BLaER1 treated with 17β-estradiol and CSF1 and Interleukin-3, amounts not matched to agents 10 nM and 100 nM (cell line): ENCODE data around the gene ANKS1B.
A peak's percentile ranks its signal among the peaks of the same experiment; 100 is the strongest.

Experiments used
- H3K27ac ChIP-seq, 11 experiments: shearing (Covaris generic); formaldehyde crosslinking; 2 replicates each; pipeline ENCODE4 v1.8.1; 2022
- H3K27me3 ChIP-seq, 11 experiments: shearing (Covaris generic); formaldehyde crosslinking; 2 replicates each; pipeline ENCODE4 v1.8.1; 2022
- H3K36me3 ChIP-seq, 11 experiments: shearing (Covaris generic); formaldehyde crosslinking; 2 replicates each; pipeline ENCODE4 v1.8.1; 2022
- H3K4me1 ChIP-seq, 10 experiments: shearing (Covaris generic); formaldehyde crosslinking; 2 replicates each; pipeline ENCODE4 v1.8.1; 2022
- H3K4me2 ChIP-seq, 11 experiments: shearing (Covaris generic); formaldehyde crosslinking; 2 replicates each; pipeline ENCODE4 v1.8.1; 2022
- H3K4me3 ChIP-seq, 10 experiments: shearing (Covaris generic); formaldehyde crosslinking; 2 replicates each; pipeline ENCODE4 v1.8.1; 2022
- H3K9ac ChIP-seq, 11 experiments: shearing (Covaris generic); formaldehyde crosslinking; 2 replicates each; pipeline ENCODE4 v1.8.1; 2022
- H3K9me3 ChIP-seq, 11 experiments: shearing (Covaris generic); formaldehyde crosslinking; replicated peaks in 1 of 11; 2 replicates each; pipeline ENCODE4 v1.8.1; 2022
- H4K20me1 ChIP-seq, 11 experiments: shearing (Covaris generic); formaldehyde crosslinking; 2 replicates each; pipeline ENCODE4 v1.8.1; 2022
- Cebpa-rat ChIP-seq, 11 experiments: shearing (Covaris generic); IDR thresholded peaks; 2 replicates each; pipeline ENCODE4 v1.8.1; 2022

The ANKS1B gene

GRCh38 chr12:99997806-99998205 lies 13.1 kb upstream of the ANKS1B start:
- Histone ChIP-seq H4K20me1 (no peaks in the 10 kb centered on the region), H3K36me3 (no peaks in the 10 kb centered on the region), H3K4me2 (no peak overlapping the region), H3K27me3 (no peaks in the 10 kb centered on the region), H3K4me3 (no peak overlapping the region), H3K9ac (no peak overlapping the region), H3K9me3 (peaks cover 6 to 18% (median 12%) of the 10 kb centered on the region in 11 experiments; a peak in 18 of 22 replicates), H3K4me1 (no peaks in the 10 kb centered on the region), H3K27ac (no peak overlapping the region)
- no peak for TF ChIP-seq Cebpa-rat (IDR thresholded peaks at IDR 0.05)

- H3K36me3 ChIP-seq: no peaks in the 10 kb centered on the region
- no peak overlapping the region for H3K4me3 ChIP-seq
- no peak overlapping the region for H3K4me2 ChIP-seq
- H3K9me3 ChIP-seq: peaks cover 6 to 18% (median 12%) of the 10 kb centered on the region in 11 experiments; a peak in 18 of 22 replicates
- H4K20me1 ChIP-seq: no peaks in the 10 kb centered on the region
- no peak overlapping the region for H3K27ac ChIP-seq
- no peaks in the 10 kb centered on the region for H3K4me1 ChIP-seq
- H3K9ac ChIP-seq: no peak overlapping the region
- no peaks in the 10 kb centered on the region for H3K27me3 ChIP-seq
- no peak for TF ChIP-seq Cebpa-rat (IDR thresholded peaks at IDR 0.05)
Observed at GRCh38 chr12:99996095-99996494, 11.4 kb upstream of the ANKS1B start.

- Histone ChIP-seq H3K4me1 (peaks cover 17 to 49% (median 36%) of the 10 kb centered on the region in 10 experiments), H3K27ac (peak overlapping the region in 9 of 11 experiments; percentile 84 to 95 (median 91); a peak in 18 of 22 replicates), H3K27me3 (no peaks in the 10 kb centered on the region), H3K4me2 (peak overlapping the region; percentile 84 to 97 (median 94)), H4K20me1 (no peaks in the 10 kb centered on the region), H3K36me3 (no peaks in the 10 kb centered on the region), H3K9me3 (0 out of 22 replicates have a peak, but pooled peaks cover 0 to 2% (median 0%) of the 10 kb centered on the region in 11 experiments), H3K4me3 (peak overlapping the region; percentile 68 to 87 (median 82)), H3K9ac (peak overlapping the region; percentile 82 to 94 (median 89))
- TF ChIP-seq Cebpa-rat (IDR thresholded peaks at IDR 0.05): no peak
Observed at GRCh38 chr12:99985631-99986030, 895 bp upstream of the ANKS1B start.

- Histone ChIP-seq H4K20me1 (no peaks in the 10 kb centered on the region), H3K4me2 (peak overlapping the region; percentile 84 to 97 (median 94)), H3K36me3 (no peaks in the 10 kb centered on the region), H3K27me3 (no peaks in the 10 kb centered on the region), H3K27ac (peak overlapping the region; percentile 57 to 95 (median 91); a peak in 21 of 22 replicates), H3K9me3 (0 out of 22 replicates have a peak, but pooled peaks cover 0 to 2% (median 0%) of the 10 kb centered on the region in 11 experiments), H3K4me3 (peak overlapping the region; percentile 68 to 87 (median 82)), H3K4me1 (peaks cover 17 to 54% (median 41%) of the 10 kb centered on the region in 10 experiments), H3K9ac (peak overlapping the region; percentile 82 to 94 (median 89))
- no peak for TF ChIP-seq Cebpa-rat (IDR thresholded peaks at IDR 0.05)
Observed at GRCh38 chr12:99985129-99985570, 414 bp upstream of the ANKS1B start.

GRCh38 chr12:99983456-99984258 lies 1.1 kb downstream of the ANKS1B start:
- no peaks in the 10 kb centered on the region for H3K27me3 ChIP-seq
- no peaks in the 10 kb centered on the region for H4K20me1 ChIP-seq
- H3K9ac ChIP-seq: peak overlapping the region; percentile 49 to 94 (median 89); a peak in 21 of 22 replicates
- peak overlapping the region; percentile 68 to 87 (median 82) for H3K4me3 ChIP-seq
- H3K4me1 ChIP-seq: peaks cover 27 to 69% (median 56%) of the 10 kb centered on the region in 10 experiments
- H3K9me3 ChIP-seq: 0 out of 22 replicates have a peak, but pooled peaks cover 0 to 2% (median 0%) of the 10 kb centered on the region in 11 experiments
- TF ChIP-seq Cebpa-rat (IDR thresholded peaks at IDR 0.05): no peak
- peak overlapping the region; percentile 84 to 97 (median 94) for H3K4me2 ChIP-seq
- peak overlapping the region in 9 of 11 experiments; percentile 34 to 95 (median 91); a peak in 17 of 22 replicates for H3K27ac ChIP-seq
- H3K36me3 ChIP-seq: no peaks in the 10 kb centered on the region

GRCh38 chr12:99981639-99982190 lies 3.0 kb downstream of the ANKS1B start:
- TF ChIP-seq Cebpa-rat (IDR thresholded peaks at IDR 0.05): peak in 1 of 11 experiments; percentile 62; a peak in 2 of 22 replicates
- H3K36me3 ChIP-seq: no peaks in the 10 kb centered on the region; a peak in 1 of 22 replicates
- H3K9ac ChIP-seq: peak overlapping the region; percentile 16 to 94 (median 89); a peak in 18 of 22 replicates
- peak overlapping the region in 10 of 11 experiments; percentile 24 to 95 (median 91); a peak in 19 of 22 replicates for H3K27ac ChIP-seq
- no peaks in the 10 kb centered on the region for H3K27me3 ChIP-seq
- H3K9me3 ChIP-seq: no peaks in the 10 kb centered on the region
- no peaks in the 10 kb centered on the region for H4K20me1 ChIP-seq
- peak overlapping the region; percentile 15 to 87 (median 82); a peak in 19 of 20 replicates for H3K4me3 ChIP-seq
- H3K4me1 ChIP-seq: peaks cover 45 to 87% (median 72%) of the 10 kb centered on the region in 10 experiments
- H3K4me2 ChIP-seq: peak overlapping the region; percentile 84 to 97 (median 94); a peak in 21 of 22 replicates

GRCh38 chr12:99979471-99979870 lies 5.3 kb downstream of the ANKS1B start:
- peaks cover 0 to 16% (median 10%) of the 10 kb centered on the region in 11 experiments; a peak in 13 of 22 replicates for H3K36me3 ChIP-seq
- H3K27ac ChIP-seq: peak overlapping the region in 10 of 11 experiments; percentile 14 to 95 (median 90); a peak in 19 of 22 replicates
- peaks cover 53 to 84% (median 74%) of the 10 kb centered on the region in 10 experiments for H3K4me1 ChIP-seq
- H3K4me3 ChIP-seq: peak overlapping the region in 7 of 10 experiments; percentile 10 to 87 (median 78); a peak in 9 of 20 replicates
- H3K4me2 ChIP-seq: peak overlapping the region; percentile 48 to 95 (median 91); a peak in 21 of 22 replicates
- TF ChIP-seq Cebpa-rat (IDR thresholded peaks at IDR 0.05): no peak
- H4K20me1 ChIP-seq: no peaks in the 10 kb centered on the region
- peaks cover 0 to 17% (median 15%) of the 10 kb centered on the region in 11 experiments; a peak in 19 of 22 replicates for H3K9me3 ChIP-seq
- peak overlapping the region in 9 of 11 experiments; percentile 9 to 94 (median 88); a peak in 17 of 22 replicates for H3K9ac ChIP-seq
- H3K27me3 ChIP-seq: no peaks in the 10 kb centered on the region

- Histone ChIP-seq H3K9ac (peak overlapping the region in 9 of 11 experiments; percentile 36 to 94 (median 55); a peak in 17 of 22 replicates), H3K4me1 (peaks cover 50 to 85% (median 76%) of the 10 kb centered on the region in 10 experiments)
- peak in 1 of 11 experiments; percentile 74; a peak in 2 of 22 replicates for TF ChIP-seq Cebpa-rat (IDR thresholded peaks at IDR 0.05)
Observed at GRCh38 chr12:99978152-99978551, 6.6 kb downstream of the ANKS1B start.

More at GRCh38 chr12:99978152-99978551, 6.6 kb downstream of the ANKS1B start:
- Histone ChIP-seq H3K4me2 (peak overlapping the region; percentile 68 to 94 (median 89)), H3K9me3 (peaks cover 11 to 30% (median 28%) of the 10 kb centered on the region in 11 experiments), H3K4me3 (peak overlapping the region in 5 of 10 experiments; percentile 7 to 87 (median 34); a peak in 6 of 20 replicates), H3K36me3 (peaks cover 0 to 29% (median 23%) of the 10 kb centered on the region in 11 experiments; a peak in 15 of 22 replicates), H3K27ac (peak overlapping the region in 10 of 11 experiments; percentile 24 to 95 (median 88); a peak in 19 of 22 replicates), H3K27me3 (no peaks in the 10 kb centered on the region), H4K20me1 (no peaks in the 10 kb centered on the region)
